GM23338 (cell line): Measurements from ENCODE around the gene AP1S1. TPM values are rescaled to one million over a fixed set of nuclear protein-coding genes. Genes with fewer than 3 reads are reported as not detected.

ENCODE experiments used
- CREB1 ChIP-seq: fragments of 250-450 bp; sonication (Bioruptor Pico); IDR thresholded peaks from 2 replicates; pipeline ENCODE4 v1.5.0; 2020; ENCODE audit warnings: low read depth, mild to moderate bottlenecking, moderate library complexity
- CTCF ChIP-seq, 2 experiments: fragments of 200-600 bp in 1 of 2; sonication (generic) in 1 of 2; conservative IDR thresholded peaks; 2 replicates each; pipeline versions ENCODE4 v1.5.1 to v1.6.1; 2016 to 2017; ENCODE audit warnings: antibody characterized with exemption in 2 of 2, low read depth in 2 of 2, mild to moderate bottlenecking in 2 of 2, moderate library complexity in 1 of 2
- ETS1 ChIP-seq: IDR thresholded peaks from 2 replicates; pipeline ENCODE4 v1.6.1; 2016; ENCODE audit warnings: antibody characterized with exemption
- EZH2 ChIP-seq: fragments of 200-600 bp; sonication (generic); IDR thresholded peaks from one replicate; pipeline ENCODE4 v1.8.0; 2017; ENCODE audit warnings: antibody characterized with exemption, mild to moderate bottlenecking, low read depth; ENCODE audit not compliant: unreplicated experiment
- EZH2phosphoT487 ChIP-seq: fragments of 200-600 bp; sonication (generic); IDR thresholded peaks from one replicate; pipeline ENCODE4 v1.8.1; 2018; ENCODE audit warnings: antibody characterized with exemption; ENCODE audit not compliant: unreplicated experiment
- JUNB ChIP-seq: IDR thresholded peaks from one replicate; pipeline ENCODE4 v1.6.1; 2016; ENCODE audit warnings: antibody characterized with exemption; ENCODE audit not compliant: unreplicated experiment
- POLR2AphosphoS5 ChIP-seq: IDR thresholded peaks from 2 replicates; pipeline ENCODE4 v1.6.1; 2016; ENCODE audit warnings: antibody characterized with exemption, low read depth
- STAT1 ChIP-seq: IDR thresholded peaks from one replicate; pipeline ENCODE4 v1.6.1; 2016; ENCODE audit warnings: antibody characterized with exemption; ENCODE audit not compliant: unreplicated experiment
- ZNF114 ChIP-seq: fragments of 250-450 bp; sonication (Bioruptor Pico); IDR thresholded peaks from 2 replicates; pipeline ENCODE4 v1.5.0; 2020; ENCODE audit warnings: mild to moderate bottlenecking, moderate library complexity
- polyA plus RNA-seq: library from polyadenylated mRNA; unstranded; fragments of >200 nt; fragmentation: Nextera tagmentation; extraction: Ambion mirVana; gene quantifications from 2 replicates; pipeline ENCODE4 v1.2.1, GENCODE V29; 2016
- total RNA-seq: library from RNA; depleted of rRNA; stranded (reverse); fragments of >200 nt; shearing (Covaris generic); gene quantifications from 2 replicates; pipeline ENCODE4 v1.2.3, GENCODE V29; 2014
- TF ChIP-seq, protein P1 (sequence below): fragments of 250-450 bp; sonication (Bioruptor Pico); IDR thresholded peaks from 2 replicates; pipeline ENCODE4 v1.5.0; 2020; ENCODE audit warnings: mild to moderate bottlenecking, moderate library complexity

The AP1S1 gene
- total and polyA plus RNA-seq, 2 experiments from 2014 or later, result 11.5 to 60.6 TPM

DNA sequence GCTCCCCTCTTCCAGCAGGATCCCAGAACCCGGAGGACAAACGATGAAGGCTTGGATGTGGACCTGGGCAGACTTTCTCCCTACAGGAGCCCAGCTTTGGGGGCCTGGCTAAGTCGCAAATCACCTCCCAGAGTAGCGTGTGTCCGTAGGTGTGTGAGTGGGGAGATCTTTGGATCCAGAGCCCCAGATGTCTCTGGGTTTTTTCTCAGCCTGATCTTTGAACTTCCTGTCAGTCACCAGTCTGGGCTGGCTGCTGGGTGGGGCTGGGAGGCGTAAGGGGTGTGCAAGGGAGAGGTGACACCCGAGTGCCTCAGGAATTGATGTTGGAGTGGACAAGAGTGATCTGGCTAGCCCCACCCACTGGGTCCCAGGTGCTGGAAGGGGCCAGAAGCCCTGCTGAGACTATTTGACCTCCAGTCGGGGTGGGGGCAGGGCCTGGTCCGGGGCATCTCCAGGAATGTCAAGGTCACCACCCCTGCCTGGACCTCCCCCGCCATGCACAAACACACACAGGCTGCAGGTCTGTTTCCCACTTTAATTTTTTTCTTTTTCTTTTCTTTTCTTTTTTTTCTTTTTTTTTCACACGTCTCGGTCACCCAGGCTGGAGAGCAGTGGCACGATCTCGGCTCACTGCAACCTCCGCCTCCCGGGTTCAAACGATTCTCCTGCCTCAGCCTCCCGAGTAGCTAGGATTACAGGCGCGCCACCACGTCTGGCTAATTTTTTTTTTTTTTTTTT lies 46.8 kb downstream of the AP1S1 start, which contains the start of gene MOGAT3 (continued):
- TF ChIP-seq, protein P1, sequence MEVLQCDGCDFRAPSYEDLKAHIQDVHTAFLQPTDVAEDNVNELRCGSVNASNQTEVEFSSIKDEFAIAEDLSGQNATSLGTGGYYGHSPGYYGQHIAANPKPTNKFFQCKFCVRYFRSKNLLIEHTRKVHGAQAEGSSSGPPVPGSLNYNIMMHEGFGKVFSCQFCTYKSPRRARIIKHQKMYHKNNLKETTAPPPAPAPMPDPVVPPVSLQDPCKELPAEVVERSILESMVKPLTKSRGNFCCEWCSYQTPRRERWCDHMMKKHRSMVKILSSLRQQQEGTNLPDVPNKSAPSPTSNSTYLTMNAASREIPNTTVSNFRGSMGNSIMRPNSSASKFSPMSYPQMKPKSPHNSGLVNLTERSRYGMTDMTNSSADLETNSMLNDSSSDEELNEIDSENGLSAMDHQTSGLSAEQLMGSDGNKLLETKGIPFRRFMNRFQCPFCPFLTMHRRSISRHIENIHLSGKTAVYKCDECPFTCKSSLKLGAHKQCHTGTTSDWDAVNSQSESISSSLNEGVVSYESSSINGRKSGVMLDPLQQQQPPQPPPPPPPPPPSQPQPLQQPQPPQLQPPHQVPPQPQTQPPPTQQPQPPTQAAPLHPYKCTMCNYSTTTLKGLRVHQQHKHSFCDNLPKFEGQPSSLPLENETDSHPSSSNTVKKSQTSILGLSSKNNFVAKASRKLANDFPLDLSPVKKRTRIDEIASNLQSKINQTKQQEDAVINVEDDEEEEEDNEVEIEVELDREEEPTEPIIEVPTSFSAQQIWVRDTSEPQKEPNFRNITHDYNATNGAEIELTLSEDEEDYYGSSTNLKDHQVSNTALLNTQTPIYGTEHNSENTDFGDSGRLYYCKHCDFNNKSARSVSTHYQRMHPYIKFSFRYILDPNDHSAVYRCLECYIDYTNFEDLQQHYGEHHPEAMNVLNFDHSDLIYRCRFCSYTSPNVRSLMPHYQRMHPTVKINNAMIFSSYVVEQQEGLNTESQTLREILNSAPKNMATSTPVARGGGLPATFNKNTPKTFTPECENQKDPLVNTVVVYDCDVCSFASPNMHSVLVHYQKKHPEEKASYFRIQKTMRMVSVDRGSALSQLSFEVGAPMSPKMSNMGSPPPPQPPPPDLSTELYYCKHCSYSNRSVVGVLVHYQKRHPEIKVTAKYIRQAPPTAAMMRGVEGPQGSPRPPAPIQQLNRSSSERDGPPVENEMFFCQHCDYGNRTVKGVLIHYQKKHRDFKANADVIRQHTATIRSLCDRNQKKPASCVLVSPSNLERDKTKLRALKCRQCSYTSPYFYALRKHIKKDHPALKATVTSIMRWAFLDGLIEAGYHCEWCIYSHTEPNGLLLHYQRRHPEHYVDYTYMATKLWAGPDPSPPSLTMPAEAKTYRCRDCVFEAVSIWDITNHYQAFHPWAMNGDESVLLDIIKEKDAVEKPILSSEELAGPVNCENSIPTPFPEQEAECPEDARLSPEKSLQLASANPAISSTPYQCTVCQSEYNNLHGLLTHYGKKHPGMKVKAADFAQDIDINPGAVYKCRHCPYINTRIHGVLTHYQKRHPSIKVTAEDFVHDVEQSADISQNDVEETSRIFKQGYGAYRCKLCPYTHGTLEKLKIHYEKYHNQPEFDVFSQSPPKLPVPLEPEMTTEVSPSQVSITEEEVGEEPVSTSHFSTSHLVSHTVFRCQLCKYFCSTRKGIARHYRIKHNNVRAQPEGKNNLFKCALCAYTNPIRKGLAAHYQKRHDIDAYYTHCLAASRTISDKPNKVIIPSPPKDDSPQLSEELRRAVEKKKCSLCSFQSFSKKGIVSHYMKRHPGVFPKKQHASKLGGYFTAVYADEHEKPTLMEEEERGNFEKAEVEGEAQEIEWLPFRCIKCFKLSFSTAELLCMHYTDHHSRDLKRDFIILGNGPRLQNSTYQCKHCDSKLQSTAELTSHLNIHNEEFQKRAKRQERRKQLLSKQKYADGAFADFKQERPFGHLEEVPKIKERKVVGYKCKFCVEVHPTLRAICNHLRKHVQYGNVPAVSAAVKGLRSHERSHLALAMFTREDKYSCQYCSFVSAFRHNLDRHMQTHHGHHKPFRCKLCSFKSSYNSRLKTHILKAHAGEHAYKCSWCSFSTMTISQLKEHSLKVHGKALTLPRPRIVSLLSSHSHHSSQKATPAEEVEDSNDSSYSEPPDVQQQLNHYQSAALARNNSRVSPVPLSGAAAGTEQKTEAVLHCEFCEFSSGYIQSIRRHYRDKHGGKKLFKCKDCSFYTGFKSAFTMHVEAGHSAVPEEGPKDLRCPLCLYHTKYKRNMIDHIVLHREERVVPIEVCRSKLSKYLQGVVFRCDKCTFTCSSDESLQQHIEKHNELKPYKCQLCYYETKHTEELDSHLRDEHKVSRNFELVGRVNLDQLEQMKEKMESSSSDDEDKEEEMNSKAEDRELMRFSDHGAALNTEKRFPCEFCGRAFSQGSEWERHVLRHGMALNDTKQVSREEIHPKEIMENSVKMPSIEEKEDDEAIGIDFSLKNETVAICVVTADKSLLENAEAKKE (CRISPR knock-in tag), result no peak
- TF ChIP-seq POLR2AphosphoS5 (no peak), CTCF (conservative IDR thresholded peaks at IDR 0.05; ENCODE audit: low read depth in 2 of 2) (no peak), ZNF114 (CRISPR knock-in tag) (no peak), CREB1 (CRISPR knock-in tag) (no peak), JUNB (no peak), ETS1 (no peak), EZH2 (no peak), STAT1 (no peak), EZH2phosphoT487 (no peak)
